A673 (cell line): ENCODE measurements around the gene VRTN. TPM values are rescaled to one million over a fixed set of nuclear protein-coding genes. Genes with fewer than 3 reads are reported as not detected.

Experiments
- BruUV-seq: library from RNA; stranded (reverse); fragments of 400-500 nt; replicated peaks from 2 replicates; lab custom pipeline; 2021; lab: Mats Ljungman, UMichigan
- CTCF ChIA-PET: fragments of 300-600 bp; sonication (Branson Sonifier 250); formaldehyde crosslinking; loops from one replicate; lab custom pipeline; 2022; ENCODE audit warnings: antibody characterized with exemption; lab: Charles Lee
- POLR2A ChIA-PET: fragments of 300-600 bp; sonication (Branson Sonifier 250); formaldehyde crosslinking; loops from one replicate; lab custom pipeline; 2022; ENCODE audit warnings: antibody characterized with exemption; ENCODE audit not compliant: low non-redundant PET; lab: Charles Lee
- DNase-seq: peaks from one replicate; pipeline ENCODE4 v3.0.0-alpha.2; 2015; ENCODE audit warnings: low spot score
- H3K27ac ChIP-seq: fragments of 200-600 bp; sonication (generic); 2 replicates; pipeline ENCODE4 v1.5.1; 2016; ENCODE audit warnings: mixed run types, low read depth, mild to moderate bottlenecking, mixed read lengths, antibody characterized with exemption, low read length; ENCODE audit not compliant: poor library complexity, severe bottlenecking
- H3K27me3 ChIP-seq: fragments of 200-600 bp; sonication (generic); replicated peaks from 2 replicates; pipeline ENCODE4 v1.6.1; 2017; ENCODE audit warnings: mixed run types, low read depth, mild to moderate bottlenecking, mixed read lengths, antibody characterized with exemption, low read length; ENCODE audit not compliant: insufficient read depth, poor library complexity
- H3K36me3 ChIP-seq: fragments of 200-600 bp; sonication (generic); 2 replicates; pipeline ENCODE4 v1.6.1; 2016; ENCODE audit warnings: mixed run types, mild to moderate bottlenecking, mixed read lengths, antibody characterized with exemption, low read length; ENCODE audit not compliant: insufficient read depth, poor library complexity, severe bottlenecking
- H3K4me1 ChIP-seq: fragments of 200-600 bp; sonication (generic); 2 replicates; pipeline ENCODE4 v1.6.1; 2017; ENCODE audit warnings: mixed run types, mild to moderate bottlenecking, mixed read lengths, antibody characterized with exemption, low read length; ENCODE audit not compliant: insufficient read depth, poor library complexity, severe bottlenecking
- H3K4me3 ChIP-seq: fragments of 200-600 bp; sonication (generic); 2 replicates; pipeline ENCODE4 v1.5.1; 2016; ENCODE audit warnings: low read depth, mixed run types, mild to moderate bottlenecking, mixed read lengths, low read length; ENCODE audit not compliant: poor library complexity, severe bottlenecking
- H3K9me3 ChIP-seq: fragments of 200-600 bp; sonication (generic); 2 replicates; pipeline ENCODE4 v1.6.1; 2016; ENCODE audit warnings: mixed run types, low read depth, mild to moderate bottlenecking, mixed read lengths, antibody characterized with exemption, low read length; ENCODE audit not compliant: poor library complexity, severe bottlenecking
- EZH2 ChIP-seq: fragments of 200-600 bp; sonication (generic); IDR thresholded peaks from 2 replicates; pipeline ENCODE4 v1.6.1; 2017; ENCODE audit warnings: borderline replicate concordance, low read depth, mild to moderate bottlenecking, mixed read lengths, antibody characterized with exemption, low read length; ENCODE audit not compliant: poor library complexity, severe bottlenecking
- intact Hi-C: fragments of 100-400 bp; cut with micrococcal nuclease; formaldehyde crosslinking; loops from one replicate; pipeline ENCODE4 v1.10.0; 2022; ENCODE audit not compliant: unreplicated experiment
- total RNA-seq: library from RNA; stranded (reverse); gene quantifications from 2 replicates; pipeline ENCODE4 v1.2.3, GENCODE V29; 2021
- TF ChIP-seq, protein P1 (sequence below): fragments of 300-800, 200-600 bp; sonication (generic); conservative IDR thresholded peaks from 2 replicates; pipeline ENCODE4 v1.5.1; 2017; ENCODE audit warnings: low read depth, mild to moderate bottlenecking, antibody characterized with exemption, low read length, moderate library complexity, mixed read lengths

Gene VRTN
- total RNA-seq, 1 experiment from 2014 or later: not detected

DNA sequence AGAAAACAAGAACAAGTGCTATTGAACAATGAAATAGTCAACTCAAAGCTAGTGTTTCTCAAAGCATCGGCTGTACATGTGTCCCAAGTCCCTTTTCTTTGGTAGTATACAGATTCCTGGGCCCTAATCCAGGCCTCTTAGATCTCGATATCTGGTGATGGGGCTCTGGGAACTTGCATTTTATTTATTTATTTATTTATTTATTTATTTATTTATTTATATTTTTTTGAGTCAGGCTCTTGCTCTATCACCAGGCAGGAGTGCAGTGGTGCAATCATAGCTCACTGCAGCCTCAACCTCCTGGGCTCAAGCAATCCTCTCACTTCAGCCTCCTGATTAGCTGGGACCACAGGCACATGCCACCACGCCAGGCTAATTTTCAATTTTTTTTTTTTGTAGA lies 60.6 kb downstream of the VRTN start:
- no peak overlapping the region for H3K4me3 ChIP-seq
- H3K27me3 ChIP-seq: no peaks in the 10 kb centered on the region
- DNase-seq: no peak
- intact Hi-C loops: no loop called here
- ChIA-PET CTCF (no interaction called here), POLR2A (no interaction called here)
- no peaks in the 10 kb centered on the region for H3K36me3 ChIP-seq
- H3K4me1 ChIP-seq: no peaks in the 10 kb centered on the region
- TF ChIP-seq EZH2: no peak
- TF ChIP-seq, protein P1, sequence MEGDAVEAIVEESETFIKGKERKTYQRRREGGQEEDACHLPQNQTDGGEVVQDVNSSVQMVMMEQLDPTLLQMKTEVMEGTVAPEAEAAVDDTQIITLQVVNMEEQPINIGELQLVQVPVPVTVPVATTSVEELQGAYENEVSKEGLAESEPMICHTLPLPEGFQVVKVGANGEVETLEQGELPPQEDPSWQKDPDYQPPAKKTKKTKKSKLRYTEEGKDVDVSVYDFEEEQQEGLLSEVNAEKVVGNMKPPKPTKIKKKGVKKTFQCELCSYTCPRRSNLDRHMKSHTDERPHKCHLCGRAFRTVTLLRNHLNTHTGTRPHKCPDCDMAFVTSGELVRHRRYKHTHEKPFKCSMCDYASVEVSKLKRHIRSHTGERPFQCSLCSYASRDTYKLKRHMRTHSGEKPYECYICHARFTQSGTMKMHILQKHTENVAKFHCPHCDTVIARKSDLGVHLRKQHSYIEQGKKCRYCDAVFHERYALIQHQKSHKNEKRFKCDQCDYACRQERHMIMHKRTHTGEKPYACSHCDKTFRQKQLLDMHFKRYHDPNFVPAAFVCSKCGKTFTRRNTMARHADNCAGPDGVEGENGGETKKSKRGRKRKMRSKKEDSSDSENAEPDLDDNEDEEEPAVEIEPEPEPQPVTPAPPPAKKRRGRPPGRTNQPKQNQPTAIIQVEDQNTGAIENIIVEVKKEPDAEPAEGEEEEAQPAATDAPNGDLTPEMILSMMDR: no peak
- no peaks in the 10 kb centered on the region for H3K9me3 ChIP-seq
- BruUV-seq: no TSS peak
- H3K27ac ChIP-seq: no peak overlapping the region

DNA sequence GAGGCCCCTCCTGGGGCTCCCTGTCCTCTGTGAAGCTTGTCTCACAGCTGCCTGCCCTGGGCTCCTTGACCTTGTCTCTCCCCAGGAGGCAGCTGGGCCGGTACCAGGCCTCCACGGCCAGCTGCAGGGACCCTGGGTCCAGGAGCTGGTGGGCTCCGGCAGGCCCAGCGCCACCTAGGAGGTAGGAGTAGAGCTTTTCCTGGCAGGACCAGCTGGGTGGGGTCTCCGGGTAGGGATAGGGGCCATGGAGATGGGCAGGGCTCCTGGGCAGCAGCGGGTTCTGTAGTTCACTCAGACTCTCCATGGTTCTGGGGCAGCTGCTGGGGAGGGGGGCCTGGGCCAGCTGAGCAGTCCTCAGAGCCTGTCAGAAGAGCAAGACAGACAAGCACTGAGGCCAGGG lies 61.2 kb downstream of the VRTN start:
- Histone ChIP-seq H3K27ac (no peak overlapping the region), H3K4me3 (no peak overlapping the region), H3K36me3 (no peaks in the 10 kb centered on the region), H3K27me3 (no peaks in the 10 kb centered on the region), H3K9me3 (no peaks in the 10 kb centered on the region), H3K4me1 (no peaks in the 10 kb centered on the region)
- no peak for TF ChIP-seq EZH2
- TF ChIP-seq, protein P1: no peak
- no peak for DNase-seq
- ChIA-PET POLR2A (no interaction called here), CTCF (no interaction called here)
- intact Hi-C loops: no loop called here
- no TSS peak for BruUV-seq

Other genes with a start within 250 kb of the VRTN start
- gene VSX2, start 109.0 kb upstream of the VRTN start, total RNA-seq: not detected in 2 replicates
- gene ABCD4, start 45.5 kb upstream of the VRTN start, total RNA-seq: 46.7 and 55.7 TPM in 2 replicates
- not detected in 2 replicates for gene SYNDIG1L, start 77.7 kb downstream of the VRTN start, total RNA-seq
- 55.1 and 68.8 TPM in 2 replicates for gene NPC2, start 144.8 kb downstream of the VRTN start, total RNA-seq
- 25.5 and 26.3 TPM in 2 replicates for gene ISCA2, start 145.3 kb downstream of the VRTN start, total RNA-seq